ENCODE data around the gene IRX5.
A peak's percentile ranks its signal among the peaks of the same experiment; 100 is the strongest.

Gene IRX5

GRCh38 chr16:54930869-54931119 lies 129 bp downstream of the IRX5 start:
- peak; percentile 0; the same call in 2 of the 3 replicates for ATAC-seq
- TF ChIP-seq ESRRG (CRISPR knock-in tag; IDR thresholded peaks at IDR 0.05), result no peak
- no peak for TF ChIP-seq ZC3H10 (CRISPR knock-in tag; IDR thresholded peaks at IDR 0.05)
- no peak for TF ChIP-seq BACH2 (CRISPR knock-in tag; IDR thresholded peaks at IDR 0.05; ENCODE audit: borderline replicate concordance)
- TF ChIP-seq CSDC2 (CRISPR knock-in tag; IDR thresholded peaks at IDR 0.05), result no peak
- TF ChIP-seq PATZ1 (CRISPR knock-in tag; IDR thresholded peaks at IDR 0.05; ENCODE audit: borderline replicate concordance), result no peak
- no peak for TF ChIP-seq RARB (CRISPR knock-in tag; IDR thresholded peaks at IDR 0.05)
- no peak for TF ChIP-seq POU6F1 (CRISPR knock-in tag; IDR thresholded peaks at IDR 0.05; ENCODE audit: borderline replicate concordance, low read depth)
- no peak for TF ChIP-seq GLIS3 (CRISPR knock-in tag; IDR thresholded peaks at IDR 0.05)
- TF ChIP-seq TSHZ2 (CRISPR knock-in tag; IDR thresholded peaks at IDR 0.05), result no peak
- no peak for TF ChIP-seq CSRNP3 (CRISPR knock-in tag; IDR thresholded peaks at IDR 0.05)
- TF ChIP-seq ZNF565 (CRISPR knock-in tag; conservative IDR thresholded peaks at IDR 0.05; ENCODE audit: low read depth), result no peak
- no peak for TF ChIP-seq ZFP3 (CRISPR knock-in tag; IDR thresholded peaks at IDR 0.05)
- no peak for TF ChIP-seq ZNF8 (CRISPR knock-in tag; IDR thresholded peaks at IDR 0.05)
- no peak for TF ChIP-seq SNAI2 (CRISPR knock-in tag; IDR thresholded peaks at IDR 0.05)
- TF ChIP-seq ARNTL (CRISPR knock-in tag; IDR thresholded peaks at IDR 0.05; ENCODE audit: borderline replicate concordance, low read depth), result no peak

- peak; percentile 3 for ATAC-seq
- no peak for TF ChIP-seq ESRRG (CRISPR knock-in tag; IDR thresholded peaks at IDR 0.05)
- TF ChIP-seq BACH2 (CRISPR knock-in tag; IDR thresholded peaks at IDR 0.05; ENCODE audit: borderline replicate concordance), result no peak
- no peak for TF ChIP-seq ZNF8 (CRISPR knock-in tag; IDR thresholded peaks at IDR 0.05)
- no peak for TF ChIP-seq ISL1 (CRISPR knock-in tag; IDR thresholded peaks at IDR 0.05)
- no peak for TF ChIP-seq TCF4 (CRISPR knock-in tag; IDR thresholded peaks at IDR 0.05; ENCODE audit: borderline replicate concordance)
- TF ChIP-seq ZNF565 (CRISPR knock-in tag; conservative IDR thresholded peaks at IDR 0.05; ENCODE audit: low read depth), result no peak
- TF ChIP-seq CSRNP3 (CRISPR knock-in tag; IDR thresholded peaks at IDR 0.05), result no peak
- no peak for TF ChIP-seq ARNTL (CRISPR knock-in tag; IDR thresholded peaks at IDR 0.05; ENCODE audit: borderline replicate concordance, low read depth)
- no peak for TF ChIP-seq SNAI2 (CRISPR knock-in tag; IDR thresholded peaks at IDR 0.05)
- TF ChIP-seq CSDC2 (CRISPR knock-in tag; IDR thresholded peaks at IDR 0.05), result no peak
Observed at GRCh38 chr16:54931120-54932014, 702 bp downstream of the IRX5 start.

GRCh38 chr16:54932021-54932660 lies 1.5 kb downstream of the IRX5 start:
- ATAC-seq, result no peak
- no peak for TF ChIP-seq ISL1 (CRISPR knock-in tag; IDR thresholded peaks at IDR 0.05)
- no peak for TF ChIP-seq PPARA (CRISPR knock-in tag; IDR thresholded peaks at IDR 0.05; ENCODE audit: borderline replicate concordance)
- no peak for TF ChIP-seq TSHZ2 (CRISPR knock-in tag; IDR thresholded peaks at IDR 0.05)
- no peak for TF ChIP-seq ESRRG (CRISPR knock-in tag; IDR thresholded peaks at IDR 0.05)
- TF ChIP-seq ZNF70 (CRISPR knock-in tag; IDR thresholded peaks at IDR 0.05), result no peak
- TF ChIP-seq POU6F1 (CRISPR knock-in tag; IDR thresholded peaks at IDR 0.05; ENCODE audit: borderline replicate concordance, low read depth), result no peak
- TF ChIP-seq ZFP30 (CRISPR knock-in tag; IDR thresholded peaks at IDR 0.05), result no peak
- no peak for TF ChIP-seq OSR1 (CRISPR knock-in tag; IDR thresholded peaks at IDR 0.05)
- no peak for TF ChIP-seq ZNF8 (CRISPR knock-in tag; IDR thresholded peaks at IDR 0.05)
- no peak for TF ChIP-seq BACH2 (CRISPR knock-in tag; IDR thresholded peaks at IDR 0.05; ENCODE audit: borderline replicate concordance)
